Measurements from ENCODE around the gene METAP1D. TPM values are rescaled to one million over a fixed set of nuclear protein-coding genes. Genes with fewer than 3 reads are reported as not detected.

METAP1D gene
- total and polyA plus RNA-seq, 2 donors (not counting 3 experiments of a cell fraction or from before 2014, with no cell fraction given): 4.2 to 8.1 TPM

DNA sequence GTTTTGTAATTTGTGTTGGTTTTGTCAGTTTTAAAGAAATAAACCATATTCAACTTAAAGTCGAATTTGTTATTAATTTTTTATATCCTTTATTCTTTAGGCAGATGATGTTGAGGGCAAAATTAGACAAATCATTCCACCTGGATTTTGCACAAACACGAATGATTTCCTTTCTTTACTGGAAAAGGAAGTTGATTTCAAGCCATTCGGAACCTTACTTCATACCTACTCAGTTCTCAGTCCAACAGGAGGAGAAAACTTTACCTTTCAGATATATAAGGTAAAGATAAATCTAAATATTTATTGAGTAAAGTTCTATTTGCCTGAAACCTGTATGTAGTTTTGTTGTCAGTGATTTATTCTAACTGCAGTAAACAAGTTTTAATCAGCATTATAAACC is 34.5 kb upstream of the METAP1D start:
- Histone ChIP-seq H3K27me3 (ENCODE audit: control insufficient read depth in 2 of 2, insufficient read depth in 2 of 2, low read length in 2 of 2) (no peaks in the 10 kb centered on the region), H3K27ac (ENCODE audit: insufficient read depth, low read depth, low read length) (no peak overlapping the region), H3K4me1 (ENCODE audit: control insufficient read depth, extremely low read depth, insufficient read depth, low read length) (no peaks in the 10 kb centered on the region), H3K79me2 (ENCODE audit: control insufficient read depth, insufficient read depth, low read length) (peaks cover 1% of the 10 kb centered on the region), H3K4me2 (ENCODE audit: insufficient read depth, low read length) (no peak overlapping the region), H3K36me3 (ENCODE audit: control insufficient read depth in 2 of 2, extremely low read depth in 1 of 2, insufficient read depth in 2 of 2, low read length in 2 of 2) (peaks cover 0 to 12% of the 10 kb centered on the region in 2 experiments), H4K20me1 (replicated peaks; ENCODE audit: control insufficient read depth, extremely low read depth, insufficient read depth, low read length) (no peaks in the 10 kb centered on the region), H3K9ac (replicated peaks; ENCODE audit: extremely low read depth, insufficient read depth, low read length) (no peak overlapping the region), H3K4me3 (replicated peaks in 1 of 3; ENCODE audit: insufficient read depth in 1 of 3, low read depth in 1 of 3, low read length in 3 of 3) (no peak overlapping the region), H3K9me3 (replicated peaks; ENCODE audit: control insufficient read depth, insufficient read depth, low read length) (no peaks in the 10 kb centered on the region), H3K9me1 (replicated peaks; ENCODE audit: control insufficient read depth, extremely low read depth, insufficient read depth, low read length) (no peaks in the 10 kb centered on the region), H2AFZ (ENCODE audit: low read depth, low read length) (no peak overlapping the region)
- dilution Hi-C loops (cut with MboI; ENCODE audit: extremely low pct_ligation_motif_present, low sequenced_read_pairs): no loop called here
- intact Hi-C loops (cut with micrococcal nuclease): no loop called here
- CTCF ChIA-PET: no interaction called here
- no TSS peak for BruUV-seq (replicated peaks)
- FAIRE-seq (no peak), DNase-seq (ENCODE audit: low read depth, low spot score) (no peak)
- POLR2A ChIA-PET: no interaction called here
- TF ChIP-seq EZH2 (IDR thresholded peaks at IDR 0.05; ENCODE audit: borderline replicate concordance, low read depth, low read length, severe bottlenecking): no peak
- TF ChIP-seq, protein P1, sequence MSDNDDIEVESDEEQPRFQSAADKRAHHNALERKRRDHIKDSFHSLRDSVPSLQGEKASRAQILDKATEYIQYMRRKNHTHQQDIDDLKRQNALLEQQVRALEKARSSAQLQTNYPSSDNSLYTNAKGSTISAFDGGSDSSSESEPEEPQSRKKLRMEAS (IDR thresholded peaks at IDR 0.05; ENCODE audit: insufficient read depth, insufficient read length): no peak
- no peak for TF ChIP-seq MYC (IDR thresholded peaks at IDR 0.05; ENCODE audit: low read depth, low read length)
- TF ChIP-seq FOS (IDR thresholded peaks at IDR 0.05; ENCODE audit: borderline replicate concordance, insufficient read depth, low read length): no peak
- no peak for TF ChIP-seq JUN (IDR thresholded peaks at IDR 0.05; ENCODE audit: borderline replicate concordance, insufficient read depth, insufficient read length, low read depth)
- TF ChIP-seq POLR2A (IDR thresholded peaks at IDR 0.05; ENCODE audit: low read depth, low read length): no peak
- no peak for TF ChIP-seq POLR2AphosphoS5 (IDR thresholded peaks at IDR 0.05; ENCODE audit: insufficient read depth, low read depth, low read length)
- TF ChIP-seq, protein P2, sequence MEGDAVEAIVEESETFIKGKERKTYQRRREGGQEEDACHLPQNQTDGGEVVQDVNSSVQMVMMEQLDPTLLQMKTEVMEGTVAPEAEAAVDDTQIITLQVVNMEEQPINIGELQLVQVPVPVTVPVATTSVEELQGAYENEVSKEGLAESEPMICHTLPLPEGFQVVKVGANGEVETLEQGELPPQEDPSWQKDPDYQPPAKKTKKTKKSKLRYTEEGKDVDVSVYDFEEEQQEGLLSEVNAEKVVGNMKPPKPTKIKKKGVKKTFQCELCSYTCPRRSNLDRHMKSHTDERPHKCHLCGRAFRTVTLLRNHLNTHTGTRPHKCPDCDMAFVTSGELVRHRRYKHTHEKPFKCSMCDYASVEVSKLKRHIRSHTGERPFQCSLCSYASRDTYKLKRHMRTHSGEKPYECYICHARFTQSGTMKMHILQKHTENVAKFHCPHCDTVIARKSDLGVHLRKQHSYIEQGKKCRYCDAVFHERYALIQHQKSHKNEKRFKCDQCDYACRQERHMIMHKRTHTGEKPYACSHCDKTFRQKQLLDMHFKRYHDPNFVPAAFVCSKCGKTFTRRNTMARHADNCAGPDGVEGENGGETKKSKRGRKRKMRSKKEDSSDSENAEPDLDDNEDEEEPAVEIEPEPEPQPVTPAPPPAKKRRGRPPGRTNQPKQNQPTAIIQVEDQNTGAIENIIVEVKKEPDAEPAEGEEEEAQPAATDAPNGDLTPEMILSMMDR (IDR thresholded peaks at IDR 0.05; ENCODE audit: extremely low read depth in 1 of 2, insufficient read depth in 1 of 2, low read depth in 1 of 2, low read length in 2 of 2): no peak
- TF ChIP-seq GATA2 (IDR thresholded peaks at IDR 0.05; ENCODE audit: insufficient read depth, insufficient read length, low read depth, low read length): no peak

Data from endothelial cell of umbilical vein (primary cell).